GM12891 (cell line): ENCODE measurements around the gene KRT76.

Experiments
- POLR2A ChIP-seq: IDR thresholded peaks from 2 replicates; pipeline ENCODE4 v1.6.1; 2011; ENCODE audit warnings: low read depth, low read length, control low read depth
- POLR2AphosphoS5 ChIP-seq: IDR thresholded peaks from 2 replicates; pipeline ENCODE4 v1.6.1; 2011; ENCODE audit warnings: low read depth, low read length, control low read depth
- POU2F2 ChIP-seq: IDR thresholded peaks from 2 replicates; pipeline ENCODE4 v1.6.1; 2011; ENCODE audit warnings: low read depth, mild to moderate bottlenecking, control low read depth, low read length, moderate library complexity
- SPI1 ChIP-seq: IDR thresholded peaks from 2 replicates; pipeline ENCODE4 v1.6.1; 2011; ENCODE audit warnings: low read depth, low read length, control low read depth
- TAF1 ChIP-seq: IDR thresholded peaks from 2 replicates; pipeline ENCODE4 v1.6.1; 2011; ENCODE audit warnings: low read depth, low read length, control low read depth

- no peak for TF ChIP-seq POLR2A
- TF ChIP-seq TAF1: no peak
- no peak for TF ChIP-seq POLR2AphosphoS5
- TF ChIP-seq SPI1: no peak
- no peak for TF ChIP-seq POU2F2
Observed at GRCh38 chr12:52813203-52813819, 36.2 kb upstream of the KRT76 start.
